GM21737 (cell line): ENCODE data around the gene ADAMTS9.

Experiments used
- ATAC-seq: cut with Tn5 transposase; IDR thresholded peaks from one replicate; pipeline ENCODE4 v1.9.1; 2021; ENCODE audit warnings: mild to moderate bottlenecking, moderate library complexity; ENCODE audit not compliant: unreplicated experiment

ADAMTS9 gene

GRCh38 chr3:64687781-64688604 is at the start of gene ADAMTS9:
TSS of gene ADAMTS9 (minus strand) at chr3:64688000. CDS start at chr3:64687657, 343 bp downstream.
- ATAC-seq: no peak

- ATAC-seq: no peak
These were observed 44.8 kb upstream of the ADAMTS9 start for GRCh38 chr3:64732576-64732975.

- no peak for ATAC-seq
These were observed 42.9 kb upstream of the ADAMTS9 start for GRCh38 chr3:64730681-64731080.

- ATAC-seq: no peak
These were observed 41.2 kb upstream of the ADAMTS9 start for GRCh38 chr3:64728994-64729393.

GRCh38 chr3:64728428-64728827 is 40.6 kb upstream of the ADAMTS9 start:
- ATAC-seq: no peak

GRCh38 chr3:64726414-64727090 is 38.8 kb upstream of the ADAMTS9 start:
- ATAC-seq: no peak

GRCh38 chr3:64718976-64719375 is 31.2 kb upstream of the ADAMTS9 start:
- ATAC-seq: no peak

- no peak for ATAC-seq
These were observed 30.2 kb upstream of the ADAMTS9 start for GRCh38 chr3:64717872-64718613.

GRCh38 chr3:64717411-64717810 is 29.6 kb upstream of the ADAMTS9 start:
- ATAC-seq: no peak

GRCh38 chr3:64716110-64716710 is 28.4 kb upstream of the ADAMTS9 start:
- no peak for ATAC-seq

- no peak for ATAC-seq
These were observed 27.6 kb upstream of the ADAMTS9 start for GRCh38 chr3:64715211-64715982.

GRCh38 chr3:64708456-64708855 is 20.7 kb upstream of the ADAMTS9 start:
- no peak for ATAC-seq

GRCh38 chr3:64705946-64706345 is 18.1 kb upstream of the ADAMTS9 start:
- ATAC-seq: no peak

GRCh38 chr3:64696896-64697295 is 9.1 kb upstream of the ADAMTS9 start:
- ATAC-seq: no peak

- ATAC-seq: no peak
These were observed 6.3 kb upstream of the ADAMTS9 start for GRCh38 chr3:64694114-64694513.

- ATAC-seq: no peak
These were observed 5.2 kb upstream of the ADAMTS9 start for GRCh38 chr3:64693031-64693430.

- ATAC-seq: no peak
These were observed 3.3 kb upstream of the ADAMTS9 start for GRCh38 chr3:64691051-64691450.

- no peak for ATAC-seq
These were observed 567 bp downstream of the ADAMTS9 start for GRCh38 chr3:64687086-64687780.

GRCh38 chr3:64686446-64686908 is 1.3 kb downstream of the ADAMTS9 start:
- no peak for ATAC-seq
